ENCODE data around the gene NEU3.
A peak's percentile ranks its signal among the peaks of the same experiment; 100 is the strongest.
"Not testable (repeated sequence)": the region's sequence is repeated elsewhere in the genome, so short reads cannot be mapped to it uniquely, and the experiment has no call there.

NEU3 gene

GRCh38 chr11:74988541-74989259 is at the start of gene NEU3:
NEU3 (plus strand) TSS chr11:74988933; CDS start chr11:74989061, 128 bp downstream.
- no peak for DNase-seq (ENCODE audit: low read depth, low spot score)

GRCh38 chr11:74941492-74941891 is 47.2 kb upstream of the NEU3 start:
- no peak for DNase-seq (ENCODE audit: low read depth, low spot score)

- no peak for DNase-seq (ENCODE audit: low read depth, low spot score)
Measured at GRCh38 chr11:74942073-74942759, 46.5 kb upstream of the NEU3 start.

GRCh38 chr11:74948546-74948897 is 40.2 kb upstream of the NEU3 start:
- peak; percentile 13 for DNase-seq (ENCODE audit: low read depth, low spot score)

GRCh38 chr11:74948898-74949752 is 39.6 kb upstream of the NEU3 start, which contains the start of the genes SPCS2 and XRRA1:
SPCS2 (plus strand) TSS chr11:74949266; CDS start chr11:74949286, 20 bp downstream.
XRRA1 (minus strand) TSS chr11:74949091; CDS start chr11:74940878, 8,213 bp downstream.
- peak; percentile 95 for DNase-seq (ENCODE audit: low read depth, low spot score)

GRCh38 chr11:74949753-74950137 is 39.0 kb upstream of the NEU3 start:
- DNase-seq (ENCODE audit: low read depth, low spot score) = no peak

- no peak for DNase-seq (ENCODE audit: low read depth, low spot score)
Measured at GRCh38 chr11:74950374-74950969, 38.3 kb upstream of the NEU3 start.

- DNase-seq (ENCODE audit: low read depth, low spot score) = no peak
Measured at GRCh38 chr11:74951226-74951625, 37.5 kb upstream of the NEU3 start.

- DNase-seq (ENCODE audit: low read depth, low spot score) = no peak
Measured at GRCh38 chr11:74952752-74953151, 36.0 kb upstream of the NEU3 start.

GRCh38 chr11:74953451-74953850 is 35.3 kb upstream of the NEU3 start:
- no peak for DNase-seq (ENCODE audit: low read depth, low spot score)

- DNase-seq (ENCODE audit: low read depth, low spot score) = no peak
Measured at GRCh38 chr11:74954199-74954598, 34.5 kb upstream of the NEU3 start.

- no peak for DNase-seq (ENCODE audit: low read depth, low spot score)
Measured at GRCh38 chr11:74956397-74957015, 32.2 kb upstream of the NEU3 start.

GRCh38 chr11:74957937-74958629 is 30.6 kb upstream of the NEU3 start:
- no peak for DNase-seq (ENCODE audit: low read depth, low spot score)

- DNase-seq (ENCODE audit: low read depth, low spot score) = not testable (repeated sequence)
Measured at GRCh38 chr11:74960128-74960527, 28.6 kb upstream of the NEU3 start.

- no peak for DNase-seq (ENCODE audit: low read depth, low spot score)
Measured at GRCh38 chr11:74966651-74967050, 22.1 kb upstream of the NEU3 start.

GRCh38 chr11:74970852-74971395 is 17.8 kb upstream of the NEU3 start:
- no peak for DNase-seq (ENCODE audit: low read depth, low spot score)

GRCh38 chr11:74971424-74971823 is 17.3 kb upstream of the NEU3 start:
- no peak for DNase-seq (ENCODE audit: low read depth, low spot score)

- DNase-seq (ENCODE audit: low read depth, low spot score) = no peak
Measured at GRCh38 chr11:74978041-74978440, 10.7 kb upstream of the NEU3 start.

GRCh38 chr11:74980634-74981033 is 8.1 kb upstream of the NEU3 start:
- DNase-seq (ENCODE audit: low read depth, low spot score) = no peak

GRCh38 chr11:74981888-74982287 is 6.8 kb upstream of the NEU3 start:
- no peak for DNase-seq (ENCODE audit: low read depth, low spot score)

All from brain pericyte (primary cell).